ENCODE data around the gene HAX1. TPM values are rescaled to one million over a fixed set of nuclear protein-coding genes. Genes with fewer than 3 reads are reported as not detected.

Gene HAX1
- total and polyA plus RNA-seq, 2 of the 8 experiments (the other 6 are each of a cell fraction or from before 2014, with no cell fraction given), result 82.2 to 115 TPM

- ChIA-PET CTCF (ENCODE audit: partially characterized antibody) (interaction anchor here (0.8 to 2.6 kb wide), 7 partner anchors 12 to 112 kb away, joined by 3 to 9 read pairs (median 4); partner anchors contain the start of genes HAX1 and TPM3), POLR2A (ENCODE audit: partially characterized antibody) (interaction anchor here (0.8 to 9.0 kb wide), 11 partner anchors 9 to 105 kb away, joined by 3 to 107 read pairs (median 4); no protein-coding TSS in a partner anchor)
- Histone ChIP-seq H2BK15ac (ENCODE audit: low read length) (no peak overlapping the region), H2BK5ac (ENCODE audit: low read depth, low read length) (no peak overlapping the region), H4K8ac (ENCODE audit: extremely low read depth, insufficient read depth, low read length) (no peak overlapping the region), H3K4ac (replicated peaks; ENCODE audit: insufficient read length, low read depth, low read length) (no peak overlapping the region), H3K18ac (ENCODE audit: extremely low read depth, low read length) (no peak overlapping the region), H3K36me3 (ENCODE audit: control insufficient read depth in 2 of 4, insufficient read depth in 4 of 4, low read length in 3 of 4) (peaks cover 14 to 41% (median 27%) of the 10 kb centered on the region in 4 experiments), H3K56ac (replicated peaks; ENCODE audit: insufficient read length, low read depth, low read length) (no peak overlapping the region), H4K91ac (replicated peaks; ENCODE audit: insufficient read length, low read length) (no peak overlapping the region), H2AK5ac (ENCODE audit: low read depth, low read length) (no peak overlapping the region), H3K4me1 (replicated peaks in 1 of 4; ENCODE audit: control insufficient read depth in 3 of 4, insufficient read depth in 4 of 4, low read length in 3 of 4) (peaks cover 2 to 11% (median 3%) of the 10 kb centered on the region in 4 experiments; a peak in 5 of 7 replicates), H3K27ac (ENCODE audit: low read depth, low read length) (no peak overlapping the region), H3K14ac (ENCODE audit: insufficient read length) (no peak overlapping the region), H3K4me3 (ENCODE audit: extremely low read depth in 1 of 4, insufficient read depth in 2 of 4, low read depth in 3 of 4, low read length in 4 of 4) (peak overlapping the region in 2 of 4 experiments; percentile 83; a peak in 3 of 8 replicates), H3K23me2 (ENCODE audit: low read depth, low read length) (peaks cover 5% of the 10 kb centered on the region), H3K27me3 (replicated peaks in 1 of 4; ENCODE audit: control insufficient read depth in 3 of 4, extremely low read depth in 1 of 4, insufficient read depth in 3 of 4, low read length in 3 of 4) (no peaks in the 10 kb centered on the region), H3K4me2 (ENCODE audit: insufficient read depth in 1 of 2, low read depth in 2 of 2, low read length in 2 of 2) (peak overlapping the region; percentile 44 to 74), H3K79me2 (ENCODE audit: control insufficient read depth in 1 of 2, insufficient read depth in 2 of 2, low read length in 2 of 2) (peaks cover 51 to 91% of the 10 kb centered on the region in 2 experiments), H3K79me1 (ENCODE audit: low read depth, low read length) (peaks cover 6% of the 10 kb centered on the region), H2BK20ac (ENCODE audit: low read length) (no peak overlapping the region), H4K5ac (ENCODE audit: insufficient read length, low read depth, low read length) (no peak overlapping the region), H3K9ac (replicated peaks in 1 of 4; ENCODE audit: extremely low read depth in 1 of 4, low read depth in 3 of 4, low read length in 3 of 4) (0 out of 7 replicates have a peak overlapping the region, but pooled peaks of 1 of the 4 experiments have one; percentile 19), H3K9me3 (ENCODE audit: insufficient read depth in 2 of 2, low read depth in 1 of 2, low read length in 1 of 2) (no peaks in the 10 kb centered on the region), H4K20me1 (replicated peaks in 1 of 2; ENCODE audit: control insufficient read depth in 1 of 2, insufficient read depth in 2 of 2, low read length in 2 of 2) (peaks cover 7 to 9% of the 10 kb centered on the region in 2 experiments), H2AFZ (ENCODE audit: low read length) (no peak overlapping the region), H3K23ac (ENCODE audit: insufficient read length) (no peak overlapping the region), H2BK120ac (replicated peaks; ENCODE audit: low read depth, low read length) (no peak overlapping the region), H2BK12ac (ENCODE audit: low read depth, low read length) (no peak overlapping the region)
- WGBS, 2 experiments (ENCODE audit: extremely low coverage in 1 of 2, insufficient coverage in 1 of 2, insufficient read length in 1 of 2, insufficient replicate concordance in 2 of 2, low coverage in 1 of 2, low lambda C conversion rate in 2 of 2, missing lambda C conversion rate in 1 of 2), result 96% methylated on average over 1 of the region's 1 CpG; no CpG with 5 or more reads in 1 of the 2 experiments
- no peak for FAIRE-seq
- DNase-seq (ENCODE audit: low read depth in 1 of 2, low spot score in 2 of 2), result no peak
- TF ChIP-seq JUN (IDR thresholded peaks at IDR 0.05; ENCODE audit: low read depth, low read length), result no peak
- TF ChIP-seq RXRA (IDR thresholded peaks at IDR 0.05; ENCODE audit: insufficient read depth, low read depth, low read length), result no peak
- TF ChIP-seq USF2 (IDR thresholded peaks at IDR 0.05; ENCODE audit: low read length), result no peak
- no peak for TF ChIP-seq ZNF274 (IDR thresholded peaks at IDR 0.05; ENCODE audit: borderline replicate concordance, extremely low read depth, low read length)
- no peak for TF ChIP-seq KDM5A (IDR thresholded peaks at IDR 0.05; ENCODE audit: low read length)
- TF ChIP-seq SUZ12 (IDR thresholded peaks at IDR 0.05; ENCODE audit: low read length), result no peak
- no peak for TF ChIP-seq TAF7 (optimal IDR thresholded peaks at IDR 0.05; ENCODE audit: borderline replicate concordance, low read depth, low read length)
- no peak for TF ChIP-seq FOSL1 (IDR thresholded peaks at IDR 0.05; ENCODE audit: insufficient read depth, low read depth, low read length)
- no peak for TF ChIP-seq NANOG (IDR thresholded peaks at IDR 0.05; ENCODE audit: insufficient read depth, low read depth, low read length, poor library complexity, severe bottlenecking)
These were observed 49.5 kb upstream of the HAX1 start for GRCh38 chr1:154222918-154223317.

All from H1 (cell line).